PC-9 (cell line): Measurements from ENCODE around the gene GSTA1. TPM values are rescaled to one million over a fixed set of nuclear protein-coding genes. Genes with fewer than 3 reads are reported as not detected.
"Not testable (repeated sequence)": the region's sequence is repeated elsewhere in the genome, so short reads cannot be mapped to it uniquely, and the experiment has no call there.

Source experiments
- BruUV-seq: library from RNA; stranded (reverse); fragments of 400-500 nt; replicated peaks from 2 replicates; lab custom pipeline; 2021; lab: Mats Ljungman, UMichigan
- CTCF ChIA-PET: fragments of 300-600 bp; sonication (Branson Sonifier 250); formaldehyde crosslinking; loops from one replicate; lab custom pipeline; 2022; ENCODE audit warnings: antibody characterized with exemption; lab: Charles Lee
- POLR2A ChIA-PET: fragments of 300-600 bp; sonication (Branson Sonifier 250); formaldehyde crosslinking; loops from one replicate; lab custom pipeline; 2022; ENCODE audit warnings: antibody characterized with exemption; ENCODE audit not compliant: unreplicated experiment; lab: Charles Lee
- DNase-seq, 2 experiments: peaks; one replicate each; pipeline versions ENCODE4 v3.0.0 to v3.0.0-alpha.2; 2015 to 2022; ENCODE audit warnings: mixed read lengths in 1 of 2
- H2AFZ ChIP-seq: fragments of 200-600 bp; sonication (generic); 2 replicates; pipeline ENCODE4 v1.8.1; 2017; ENCODE audit warnings: antibody characterized with exemption
- H3F3A ChIP-seq: fragments of 200-600 bp; sonication (generic); 2 replicates; pipeline ENCODE4 v1.8.1; 2017; ENCODE audit warnings: antibody characterized with exemption, mild to moderate bottlenecking, low read depth; ENCODE audit not compliant: insufficient read depth
- H3K27ac ChIP-seq: fragments of 200-600 bp; sonication (generic); 2 replicates; pipeline ENCODE4 v1.6.1; 2016; ENCODE audit warnings: mixed run types
- H3K27me3 ChIP-seq: fragments of 200-600 bp; sonication (generic); 2 replicates; pipeline ENCODE4 v1.6.1; 2016; ENCODE audit warnings: low read depth, mixed run types; ENCODE audit not compliant: insufficient read depth
- H3K36me3 ChIP-seq: fragments of 200-600 bp; sonication (generic); 2 replicates; pipeline ENCODE4 v1.6.1; 2016; ENCODE audit warnings: low read depth, mixed run types
- H3K4me1 ChIP-seq: fragments of 200-600 bp; sonication (generic); replicated peaks from 2 replicates; pipeline ENCODE4 v1.6.1; 2016; ENCODE audit warnings: mixed run types; ENCODE audit not compliant: insufficient read depth
- H3K4me2 ChIP-seq: fragments of 200-600 bp; sonication (generic); 2 replicates; pipeline ENCODE4 v1.6.1; 2017; ENCODE audit warnings: mixed run types
- H3K4me3 ChIP-seq: fragments of 200-600 bp; sonication (generic); 2 replicates; pipeline ENCODE4 v1.6.1; 2016; ENCODE audit warnings: mixed run types
- H3K79me2 ChIP-seq: fragments of 200-600 bp; sonication (generic); 2 replicates; pipeline ENCODE4 v1.6.1; 2017; ENCODE audit warnings: low read depth, mixed run types
- H3K9me2 ChIP-seq: fragments of 200-600 bp; sonication (generic); 2 replicates; pipeline ENCODE4 v1.8.1; 2017; ENCODE audit warnings: mild to moderate bottlenecking; ENCODE audit not compliant: insufficient read depth
- H3K9me3 ChIP-seq: fragments of 200-600 bp; sonication (generic); 2 replicates; pipeline ENCODE4 v1.8.1; 2016; ENCODE audit warnings: low read depth; ENCODE audit not compliant: insufficient read depth
- H4K20me1 ChIP-seq: fragments of 200-600 bp; sonication (generic); 2 replicates; pipeline ENCODE4 v1.8.1; 2017; ENCODE audit not compliant: insufficient read depth
- CTCF ChIP-seq: fragments of 200-600 bp; sonication (generic); conservative IDR thresholded peaks from 2 replicates; pipeline ENCODE4 v1.6.1; 2017; ENCODE audit warnings: mixed run types, antibody characterized with exemption, mild to moderate bottlenecking, moderate library complexity
- EZH2 ChIP-seq: fragments of 200-600 bp; sonication (generic); IDR thresholded peaks from 2 replicates; pipeline ENCODE4 v1.8.0; 2017; ENCODE audit warnings: antibody characterized with exemption, low read depth
- intact Hi-C: fragments of 100-400 bp; cut with micrococcal nuclease; formaldehyde crosslinking; loops from one replicate; pipeline ENCODE4 v1.10.0; 2022; ENCODE audit not compliant: unreplicated experiment
- total RNA-seq: library from RNA; stranded (reverse); gene quantifications from 2 replicates; pipeline ENCODE4 v1.2.3, GENCODE V29; 2021

GSTA1 gene
- total RNA-seq, 1 experiment from 2014 or later = not detected

GRCh38 chr6:52760105-52760765 lies 43.4 kb downstream of the GSTA1 start:
- Histone ChIP-seq H3K4me2 (no peak overlapping the region), H3K36me3 (no peaks in the 10 kb centered on the region), H3F3A (no peaks in the 10 kb centered on the region), H4K20me1 (no peaks in the 10 kb centered on the region), H3K27me3 (no peaks in the 10 kb centered on the region), H3K79me2 (no peaks in the 10 kb centered on the region), H3K4me3 (no peak overlapping the region), H3K4me1 (peaks cover 7% of the 10 kb centered on the region; the same call in 1 of the 2 replicates), H3K9me3 (no peaks in the 10 kb centered on the region), H2AFZ (no peak overlapping the region), H3K9me2 (no peaks in the 10 kb centered on the region), H3K27ac (no peak overlapping the region)
- CTCF ChIA-PET = no interaction called here
- intact Hi-C loops = no loop called here
- DNase-seq = no peak
- POLR2A ChIA-PET = no interaction called here
- TF ChIP-seq CTCF (no peak), EZH2 (no peak)
- BruUV-seq = no TSS peak

- H3K79me2 ChIP-seq = no peaks in the 10 kb centered on the region
- DNase-seq = no peak
- H2AFZ ChIP-seq = no peak overlapping the region
- H3K9me2 ChIP-seq = no peaks in the 10 kb centered on the region
- no peak overlapping the region for H3K4me3 ChIP-seq
- 0 out of 2 replicates have a peak, but pooled peaks cover under 1% of the 10 kb centered on the region for H3K27me3 ChIP-seq
- no peaks in the 10 kb centered on the region for H4K20me1 ChIP-seq
- H3K9me3 ChIP-seq = no peaks in the 10 kb centered on the region
- ChIA-PET CTCF (no interaction called here), POLR2A (no interaction called here)
- H3K4me1 ChIP-seq = peaks cover 7% of the 10 kb centered on the region; the same call in 1 of the 2 replicates
- H3K36me3 ChIP-seq = no peaks in the 10 kb centered on the region
- TF ChIP-seq EZH2 (no peak), CTCF (no peak)
- no peak overlapping the region for H3K27ac ChIP-seq
- BruUV-seq = no TSS peak
- intact Hi-C loops = no loop called here
- H3F3A ChIP-seq = no peaks in the 10 kb centered on the region
- H3K4me2 ChIP-seq = no peak overlapping the region
Observed at GRCh38 chr6:52759085-52759484, 44.5 kb downstream of the GSTA1 start.

GRCh38 chr6:52757651-52758338 lies 45.8 kb downstream of the GSTA1 start:
- H2AFZ ChIP-seq, H3K4me1 ChIP-seq, BruUV-seq, POLR2A ChIA-PET, H3F3A ChIP-seq, H3K79me2 ChIP-seq, H3K36me3 ChIP-seq, H4K20me1 ChIP-seq, H3K4me3 ChIP-seq, intact Hi-C loops, H3K27ac ChIP-seq, DNase-seq, H3K4me2 ChIP-seq, H3K9me3 ChIP-seq, H3K9me2 ChIP-seq, H3K27me3 ChIP-seq, CTCF ChIA-PET: not testable (repeated sequence)
